ENCODE results near the gene MAPK14.

The MAPK14 gene

DNA sequence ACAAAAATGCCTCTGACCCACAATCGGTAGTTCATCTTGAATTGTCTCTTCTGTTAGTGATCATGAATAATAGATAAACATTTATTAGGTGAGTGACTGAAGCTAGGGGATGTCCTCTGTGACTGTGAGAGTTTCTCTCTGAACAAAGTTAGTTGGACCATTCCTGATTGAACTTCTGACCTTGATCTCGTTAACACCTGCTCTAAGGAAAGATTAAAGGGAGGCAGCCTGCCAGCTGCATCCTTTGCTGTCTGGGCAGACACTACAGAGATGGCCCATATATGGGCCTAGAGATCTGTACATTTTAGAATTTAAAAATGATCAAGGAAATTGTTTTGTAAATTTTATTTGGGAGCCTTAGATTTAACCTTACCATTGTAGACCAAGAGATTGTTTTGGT lies 27.3 kb downstream of the MAPK14 start:
- no peak overlapping the region for H3K14ac ChIP-seq (ENCODE audit: low read length in 2 of 2)
- H2BK12ac ChIP-seq (ENCODE audit: low read length in 2 of 2) = no peak overlapping the region
- no peak overlapping the region for H3K27ac ChIP-seq (ENCODE audit: low read length, poor library complexity, severe bottlenecking)
- H3K27me3 ChIP-seq (ENCODE audit: control insufficient read depth in 1 of 2, insufficient read depth in 1 of 2, low read length in 2 of 2) = no peaks in the 10 kb centered on the region
- no peak overlapping the region for H3K4me2 ChIP-seq (ENCODE audit: low read length, poor library complexity, severe bottlenecking)
- no peak overlapping the region for H3K23ac ChIP-seq (ENCODE audit: low read length in 2 of 2)
- H4K91ac ChIP-seq (ENCODE audit: low read length) = no peak overlapping the region
- H2AFZ ChIP-seq (ENCODE audit: low read depth, low read length) = no peak overlapping the region
- H3K18ac ChIP-seq (ENCODE audit: low read depth in 1 of 2, low read length in 2 of 2) = no peak overlapping the region
- DNase-seq = no peak
- no peaks in the 10 kb centered on the region for H3K4me1 ChIP-seq (ENCODE audit: control insufficient read depth, insufficient read depth, low read depth, low read length)
- no peak overlapping the region for H2BK15ac ChIP-seq (ENCODE audit: low read depth, poor library complexity, severe bottlenecking)
- H3K4ac ChIP-seq (ENCODE audit: low read depth in 1 of 2, low read length in 2 of 2) = no peak overlapping the region
- peak overlapping the region; percentile 33 for H3K9ac ChIP-seq (ENCODE audit: low read length)
- no peak overlapping the region for H3K4me3 ChIP-seq (ENCODE audit: insufficient read depth in 1 of 2, low read depth in 1 of 2, low read length in 2 of 2)
- no peak overlapping the region for H4K8ac ChIP-seq (ENCODE audit: low read length)
- WGBS = 97% methylated on average over 1 of the region's 2 CpGs
- H2AK5ac ChIP-seq (ENCODE audit: low read length, severe bottlenecking) = no peak overlapping the region
- no peaks in the 10 kb centered on the region for H3K9me3 ChIP-seq (ENCODE audit: control insufficient read depth, low read length)
- H3K79me1 ChIP-seq (replicated peaks; ENCODE audit: low read length, poor library complexity, severe bottlenecking) = peaks cover 22% of the 10 kb centered on the region
- H3K36me3 ChIP-seq (ENCODE audit: control insufficient read depth in 1 of 2, insufficient read depth in 2 of 2, low read depth in 1 of 2, low read length in 2 of 2) = peaks cover 7 to 49% of the 10 kb centered on the region in 2 experiments
- H2BK120ac ChIP-seq (ENCODE audit: low read depth, low read length) = no peak overlapping the region
- H2BK5ac ChIP-seq (ENCODE audit: low read depth, low read length, poor library complexity, severe bottlenecking) = no peak overlapping the region

DNA sequence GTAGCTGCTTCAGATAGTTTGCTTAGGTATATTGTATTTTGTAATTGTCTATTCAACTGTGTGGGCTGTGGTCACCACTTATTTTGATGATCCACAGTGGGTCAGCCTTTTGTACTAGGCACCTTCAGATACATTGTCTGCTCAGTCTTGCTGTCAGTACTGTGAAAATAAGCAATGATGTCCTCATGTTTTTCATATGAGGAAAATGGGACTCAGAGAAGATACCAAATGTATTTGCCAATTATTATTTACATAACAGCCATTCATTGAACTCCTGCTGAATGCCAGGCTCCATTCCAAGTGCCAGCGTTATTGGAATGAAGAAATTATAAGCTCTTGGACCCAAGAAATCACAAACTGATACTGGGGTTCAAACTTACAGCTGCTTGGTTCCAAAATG lies 28.6 kb downstream of the MAPK14 start:
- Histone ChIP-seq H4K91ac (ENCODE audit: low read length) (no peak overlapping the region), H2BK12ac (ENCODE audit: low read length in 2 of 2) (no peak overlapping the region), H3K27me3 (ENCODE audit: control insufficient read depth in 1 of 2, insufficient read depth in 1 of 2, low read length in 2 of 2) (no peaks in the 10 kb centered on the region), H2AK5ac (ENCODE audit: low read length, severe bottlenecking) (no peak overlapping the region), H3K4ac (ENCODE audit: low read depth in 1 of 2, low read length in 2 of 2) (no peak overlapping the region), H3K14ac (ENCODE audit: low read length in 2 of 2) (no peak overlapping the region), H3K36me3 (ENCODE audit: control insufficient read depth in 1 of 2, insufficient read depth in 2 of 2, low read depth in 1 of 2, low read length in 2 of 2) (peaks cover 9 to 61% of the 10 kb centered on the region in 2 experiments), H4K8ac (ENCODE audit: low read length) (no peak overlapping the region), H3K23ac (ENCODE audit: low read length in 2 of 2) (no peak overlapping the region), H2BK5ac (ENCODE audit: low read depth, low read length, poor library complexity, severe bottlenecking) (no peak overlapping the region), H2BK15ac (ENCODE audit: low read depth, poor library complexity, severe bottlenecking) (no peak overlapping the region), H2AFZ (ENCODE audit: low read depth, low read length) (no peak overlapping the region), H3K18ac (ENCODE audit: low read depth in 1 of 2, low read length in 2 of 2) (no peak overlapping the region), H3K9me3 (ENCODE audit: control insufficient read depth, low read length) (no peaks in the 10 kb centered on the region), H3K27ac (ENCODE audit: low read length, poor library complexity, severe bottlenecking) (no peak overlapping the region), H3K4me1 (ENCODE audit: control insufficient read depth, insufficient read depth, low read depth, low read length) (no peaks in the 10 kb centered on the region), H3K4me3 (ENCODE audit: insufficient read depth in 1 of 2, low read depth in 1 of 2, low read length in 2 of 2) (no peak overlapping the region), H3K4me2 (ENCODE audit: low read length, poor library complexity, severe bottlenecking) (no peak overlapping the region), H2BK120ac (ENCODE audit: low read depth, low read length) (no peak overlapping the region), H3K9ac (ENCODE audit: low read length) (no peak overlapping the region), H3K79me1 (replicated peaks; ENCODE audit: low read length, poor library complexity, severe bottlenecking) (peaks cover 16% of the 10 kb centered on the region)
- 100% methylated on average over 1 of the region's 1 CpG for WGBS
- DNase-seq = no peak

DNA sequence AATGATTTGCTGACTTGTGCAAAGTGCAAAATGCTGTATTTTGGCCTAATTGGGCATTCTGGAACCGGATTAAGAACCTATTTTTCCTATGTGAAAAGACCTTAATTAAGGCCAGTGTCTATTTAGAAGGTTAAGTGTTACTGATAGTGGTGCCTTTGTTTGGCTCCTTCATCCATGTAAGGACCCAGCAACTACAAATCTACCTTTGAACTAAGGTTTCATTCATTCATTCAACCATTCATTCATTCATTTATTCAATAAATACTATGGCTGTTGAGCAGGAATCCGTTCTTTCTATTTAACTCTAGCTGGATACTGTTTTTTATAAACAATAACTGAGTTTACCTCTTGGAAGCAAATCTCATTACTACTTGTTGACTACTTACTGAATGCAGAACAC lies 33.6 kb downstream of the MAPK14 start:
- H3K23ac ChIP-seq (ENCODE audit: low read length in 2 of 2) = no peak overlapping the region
- WGBS = 100% methylated on average over 1 of the region's 2 CpGs
- no peak overlapping the region for H2BK5ac ChIP-seq (ENCODE audit: low read depth, low read length, poor library complexity, severe bottlenecking)
- no peak overlapping the region for H4K91ac ChIP-seq (ENCODE audit: low read length)
- no peak overlapping the region for H3K18ac ChIP-seq (ENCODE audit: low read depth in 1 of 2, low read length in 2 of 2)
- no peak overlapping the region for H3K27ac ChIP-seq (ENCODE audit: low read length, poor library complexity, severe bottlenecking)
- H2AFZ ChIP-seq (ENCODE audit: low read depth, low read length) = no peak overlapping the region
- H3K14ac ChIP-seq (ENCODE audit: low read length in 2 of 2) = no peak overlapping the region
- H3K9ac ChIP-seq (ENCODE audit: low read length) = no peak overlapping the region
- H3K4ac ChIP-seq (ENCODE audit: low read depth in 1 of 2, low read length in 2 of 2) = no peak overlapping the region
- H2BK15ac ChIP-seq (ENCODE audit: low read depth, poor library complexity, severe bottlenecking) = no peak overlapping the region
- DNase-seq = no peak
- no peak overlapping the region for H4K8ac ChIP-seq (ENCODE audit: low read length)
- no peak overlapping the region for H3K4me3 ChIP-seq (ENCODE audit: insufficient read depth in 1 of 2, low read depth in 1 of 2, low read length in 2 of 2)
- H3K79me1 ChIP-seq (replicated peaks; ENCODE audit: low read length, poor library complexity, severe bottlenecking) = peaks cover 20% of the 10 kb centered on the region
- peaks cover 9 to 52% of the 10 kb centered on the region in 2 experiments for H3K36me3 ChIP-seq (ENCODE audit: control insufficient read depth in 1 of 2, insufficient read depth in 2 of 2, low read depth in 1 of 2, low read length in 2 of 2)
- H2BK12ac ChIP-seq (ENCODE audit: low read length in 2 of 2) = no peak overlapping the region
- H2BK120ac ChIP-seq (ENCODE audit: low read depth, low read length) = no peak overlapping the region
- no peak overlapping the region for H3K4me2 ChIP-seq (ENCODE audit: low read length, poor library complexity, severe bottlenecking)
- H3K27me3 ChIP-seq (ENCODE audit: control insufficient read depth in 1 of 2, insufficient read depth in 1 of 2, low read length in 2 of 2) = no peaks in the 10 kb centered on the region
- H3K4me1 ChIP-seq (ENCODE audit: control insufficient read depth, insufficient read depth, low read depth, low read length) = peaks cover 2% of the 10 kb centered on the region
- H3K9me3 ChIP-seq (ENCODE audit: control insufficient read depth, low read length) = no peaks in the 10 kb centered on the region
- H2AK5ac ChIP-seq (ENCODE audit: low read length, severe bottlenecking) = no peak overlapping the region

DNA sequence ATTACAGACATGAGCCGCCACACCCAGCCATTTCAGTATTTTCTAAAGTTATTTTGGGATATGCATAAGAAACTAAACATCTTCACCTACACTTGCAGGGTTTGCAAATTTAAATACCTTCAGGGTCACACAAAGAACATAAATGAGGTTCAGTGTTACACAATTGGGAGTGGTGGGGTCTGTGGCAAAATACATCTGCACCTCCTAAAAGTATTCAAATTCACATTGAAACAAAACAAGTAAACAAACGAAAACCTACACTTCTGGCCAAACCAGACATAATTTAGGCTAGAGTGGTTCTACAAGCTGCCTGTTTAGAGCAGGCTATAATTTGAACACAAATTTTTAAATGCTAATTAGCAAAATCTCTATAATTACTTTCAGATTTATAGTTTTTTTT lies 34.6 kb downstream of the MAPK14 start:
- Histone ChIP-seq H3K27ac (ENCODE audit: low read length, poor library complexity, severe bottlenecking) (no peak overlapping the region), H2AK5ac (ENCODE audit: low read length, severe bottlenecking) (no peak overlapping the region), H2BK15ac (ENCODE audit: low read depth, poor library complexity, severe bottlenecking) (no peak overlapping the region), H4K8ac (ENCODE audit: low read length) (no peak overlapping the region), H3K27me3 (ENCODE audit: control insufficient read depth in 1 of 2, insufficient read depth in 1 of 2, low read length in 2 of 2) (no peaks in the 10 kb centered on the region), H3K18ac (ENCODE audit: low read depth in 1 of 2, low read length in 2 of 2) (no peak overlapping the region), H4K91ac (ENCODE audit: low read length) (no peak overlapping the region), H3K4ac (ENCODE audit: low read depth in 1 of 2, low read length in 2 of 2) (no peak overlapping the region), H3K4me1 (ENCODE audit: control insufficient read depth, insufficient read depth, low read depth, low read length) (peaks cover 2% of the 10 kb centered on the region), H3K23ac (ENCODE audit: low read length in 2 of 2) (no peak overlapping the region), H2BK5ac (ENCODE audit: low read depth, low read length, poor library complexity, severe bottlenecking) (no peak overlapping the region), H3K79me1 (replicated peaks; ENCODE audit: low read length, poor library complexity, severe bottlenecking) (peaks cover 20% of the 10 kb centered on the region), H2BK120ac (ENCODE audit: low read depth, low read length) (no peak overlapping the region), H2AFZ (ENCODE audit: low read depth, low read length) (no peak overlapping the region), H3K36me3 (ENCODE audit: control insufficient read depth in 1 of 2, insufficient read depth in 2 of 2, low read depth in 1 of 2, low read length in 2 of 2) (peaks cover 9 to 45% of the 10 kb centered on the region in 2 experiments), H2BK12ac (ENCODE audit: low read length in 2 of 2) (no peak overlapping the region), H3K14ac (ENCODE audit: low read length in 2 of 2) (no peak overlapping the region), H3K4me3 (ENCODE audit: insufficient read depth in 1 of 2, low read depth in 1 of 2, low read length in 2 of 2) (no peak overlapping the region), H3K9ac (ENCODE audit: low read length) (no peak overlapping the region), H3K4me2 (ENCODE audit: low read length, poor library complexity, severe bottlenecking) (no peak overlapping the region), H3K9me3 (ENCODE audit: control insufficient read depth, low read length) (no peaks in the 10 kb centered on the region)
- DNase-seq = no peak
- 100% methylated on average over 1 of the region's 2 CpGs for WGBS

Data from mesenchymal stem cell (in vitro differentiated cells and primary cell).